ENCODE results near the gene PLXNA4. TPM values are rescaled to one million over a fixed set of nuclear protein-coding genes. Genes with fewer than 3 reads are reported as not detected.

The PLXNA4 gene
- polyA plus RNA-seq, 1 experiment: 0.22 TPM

- TF ChIP-seq CTCF (IDR thresholded peaks at IDR 0.05; ENCODE audit: insufficient read depth, low read depth, low read length): no peak
- no peak for DNase-seq (ENCODE audit: low read depth)
- POLR2A ChIA-PET: no interaction called here
- CTCF ChIA-PET: interaction anchor here (1.2 kb wide), 2 partner anchors 16 to 29 kb away, joined by 3 to 6 read pairs; no protein-coding TSS in a partner anchor
- H3K36me3 ChIP-seq (ENCODE audit: control insufficient read depth, insufficient read depth, low read length): no peaks in the 10 kb centered on the region
- H3K27me3 ChIP-seq (ENCODE audit: control insufficient read depth, insufficient read depth, low read length): peaks cover 1% of the 10 kb centered on the region; the same call in 1 of the 2 replicates
- H3K4me3 ChIP-seq (ENCODE audit: low read depth, low read length): no peak overlapping the region
Measured at GRCh38 chr7:132083537-132084123, 492.6 kb downstream of the PLXNA4 start.

GRCh38 chr7:132083126-132083525 is 493.1 kb downstream of the PLXNA4 start:
- no peaks in the 10 kb centered on the region for H3K36me3 ChIP-seq (ENCODE audit: control insufficient read depth, insufficient read depth, low read length)
- ChIA-PET CTCF (interaction anchor here (0.6 to 1.2 kb wide), 5 partner anchors 11 to 138 kb away, joined by 3 to 6 read pairs (median 3); no protein-coding TSS in a partner anchor), POLR2A (no interaction called here)
- no peak overlapping the region for H3K4me3 ChIP-seq (ENCODE audit: low read depth, low read length)
- peaks cover 1% of the 10 kb centered on the region; the same call in 1 of the 2 replicates for H3K27me3 ChIP-seq (ENCODE audit: control insufficient read depth, insufficient read depth, low read length)
- DNase-seq (ENCODE audit: low read depth): no peak
- no peak for TF ChIP-seq CTCF (IDR thresholded peaks at IDR 0.05; ENCODE audit: insufficient read depth, low read depth, low read length)

GRCh38 chr7:132082394-132082793 is 493.9 kb downstream of the PLXNA4 start:
- H3K36me3 ChIP-seq (ENCODE audit: control insufficient read depth, insufficient read depth, low read length): no peaks in the 10 kb centered on the region
- H3K27me3 ChIP-seq (ENCODE audit: control insufficient read depth, insufficient read depth, low read length): peaks cover 1% of the 10 kb centered on the region; the same call in 1 of the 2 replicates
- no peak for DNase-seq (ENCODE audit: low read depth)
- POLR2A ChIA-PET: no interaction called here
- no peak overlapping the region for H3K4me3 ChIP-seq (ENCODE audit: low read depth, low read length)
- CTCF ChIA-PET: interaction anchor here (0.6 to 1.3 kb wide), 5 partner anchors 11 to 137 kb away, joined by 3 to 6 read pairs (median 3); no protein-coding TSS in a partner anchor
- no peak for TF ChIP-seq CTCF (IDR thresholded peaks at IDR 0.05; ENCODE audit: insufficient read depth, low read depth, low read length)

- no peak for TF ChIP-seq CTCF (IDR thresholded peaks at IDR 0.05; ENCODE audit: insufficient read depth, low read depth, low read length)
- Histone ChIP-seq H3K36me3 (ENCODE audit: control insufficient read depth, insufficient read depth, low read length) (no peaks in the 10 kb centered on the region), H3K27me3 (ENCODE audit: control insufficient read depth, insufficient read depth, low read length) (peaks cover 1% of the 10 kb centered on the region; the same call in 1 of the 2 replicates), H3K4me3 (ENCODE audit: low read depth, low read length) (no peak overlapping the region)
- ChIA-PET POLR2A (no interaction called here), CTCF (interaction anchor here (1.3 kb wide), 1 partner anchor 15 kb away, joined by 4 read pairs; no protein-coding TSS in a partner anchor)
- no peak for DNase-seq (ENCODE audit: low read depth)
Measured at GRCh38 chr7:132081686-132082085, 494.6 kb downstream of the PLXNA4 start.

GRCh38 chr7:132080967-132081668 is 495.2 kb downstream of the PLXNA4 start:
- DNase-seq (ENCODE audit: low read depth): no peak
- CTCF ChIA-PET: interaction anchor here (1.3 kb wide), 1 partner anchor 16 kb away, joined by 4 read pairs; no protein-coding TSS in a partner anchor
- peaks cover 2% of the 10 kb centered on the region for H3K27me3 ChIP-seq (ENCODE audit: control insufficient read depth, insufficient read depth, low read length)
- no peaks in the 10 kb centered on the region for H3K36me3 ChIP-seq (ENCODE audit: control insufficient read depth, insufficient read depth, low read length)
- no peak for TF ChIP-seq CTCF (IDR thresholded peaks at IDR 0.05; ENCODE audit: insufficient read depth, low read depth, low read length)
- POLR2A ChIA-PET: no interaction called here
- no peak overlapping the region for H3K4me3 ChIP-seq (ENCODE audit: low read depth, low read length)
